Naive thymus-derived CD8-positive, alpha-beta T cell (primary cell): Measurements from ENCODE around the gene CAMTA1. TPM values are rescaled to one million over a fixed set of nuclear protein-coding genes. Genes with fewer than 3 reads are reported as not detected.
"Not testable (repeated sequence)": the region's sequence is repeated elsewhere in the genome, so short reads cannot be mapped to it uniquely, and the experiment has no call there.

Source experiments
- ATAC-seq, 2 donors: fragments of 150-1000 bp; cut with Tn5 transposase in 1 of 2; sonication (Bioruptor Pico), chemical (Tn5 transposase) in 1 of 2; 1 replicate in 1 of 2; 2 replicates in 1 of 2; pipeline ENCODE4 v1.10.0; 2021; ENCODE audit warnings: mild to moderate bottlenecking in 2 of 2, moderate library complexity in 2 of 2
- POLR2A ChIA-PET: fragments of 350-600 bp; sonication (Branson Sonifier 250); formaldehyde crosslinking; loops from one replicate; lab custom pipeline; 2021; ENCODE audit warnings: antibody characterized with exemption; lab: Charles Lee
- DNase-seq, 10 donors: peaks; one replicate each; pipeline versions ENCODE4 v3.0.0 to v3.0.0-alpha.2; 2020 to 2022
- H3K27ac Mint-ChIP-seq, 10 donors: one replicate each; pipeline ENCODE4 v1.8.0; 2020 to 2022; ENCODE audit warnings: mild to moderate bottlenecking in 10 of 10, mixed read lengths in 10 of 10, moderate library complexity in 4 of 10, inconsistent platforms in 1 of 10
- H3K27me3 Mint-ChIP-seq, 5 donors: one replicate each; pipeline ENCODE4 v1.8.0; 2021 to 2022; ENCODE audit warnings: mixed read lengths in 5 of 5
- H3K36me3 Mint-ChIP-seq, 3 donors: one replicate each; pipeline ENCODE4 v1.8.0; 2020 to 2022; ENCODE audit warnings: mixed read lengths in 3 of 3, mild to moderate bottlenecking in 2 of 3, inconsistent platforms in 1 of 3
- H3K4me1 Mint-ChIP-seq, 4 donors: one replicate each; pipeline ENCODE4 v1.8.0; 2021 to 2022; ENCODE audit warnings: mixed read lengths in 4 of 4
- H3K4me3 Mint-ChIP-seq, 10 donors: one replicate each; pipeline ENCODE4 v1.8.0; 2020 to 2022; ENCODE audit warnings: mild to moderate bottlenecking in 10 of 10, mixed read lengths in 10 of 10, moderate library complexity in 6 of 10, inconsistent platforms in 1 of 10
- H3K9me3 Mint-ChIP-seq, 9 donors: one replicate each; pipeline ENCODE4 v1.8.0; 2020 to 2022; ENCODE audit warnings: mixed read lengths in 9 of 9, mild to moderate bottlenecking in 3 of 9, inconsistent platforms in 1 of 9, moderate library complexity in 1 of 9
- polyA plus RNA-seq, 3 donors: library from polyadenylated mRNA; unstranded; fragments of 300-500 nt; fragmentation: Illumina TruSeq; gene quantifications; one replicate each; pipeline ENCODE4 v1.2.3, GENCODE V29; 2021
- total RNA-seq, 8 experiments: library from RNA in 2 of 8; stranded (reverse) in 2 of 8; gene quantifications; one replicate each; pipeline ENCODE4 v1.2.3 and lab custom pipeline; 2021 to 2026

The CAMTA1 gene
- total and polyA plus RNA-seq, 5 experiments from 2014 or later, result 32.6 to 78.3 (median 47.3) TPM

GRCh38 chr1:7409278-7409677 is 624.0 kb downstream of the CAMTA1 start:
- H3K4me3 Mint-ChIP-seq, result no peak overlapping the region
- H3K9me3 Mint-ChIP-seq, result no peaks in the 10 kb centered on the region
- no peaks in the 10 kb centered on the region for H3K36me3 Mint-ChIP-seq
- no peak overlapping the region for H3K27ac Mint-ChIP-seq
- DNase-seq (peak in 1 of 10 donors; percentile 16), ATAC-seq (no peak)
- POLR2A ChIA-PET, result no interaction called here
- no peaks in the 10 kb centered on the region for H3K4me1 Mint-ChIP-seq
- H3K27me3 Mint-ChIP-seq, result peaks cover 0 to 17% (median 7%) of the 10 kb centered on the region in 5 donors

- DNase-seq, result no peak
- ATAC-seq, result no peak
- H3K27me3 Mint-ChIP-seq, result peaks cover 0 to 9% (median 2%) of the 10 kb centered on the region in 5 donors
- H3K36me3 Mint-ChIP-seq, result no peaks in the 10 kb centered on the region
- no peaks in the 10 kb centered on the region for H3K4me1 Mint-ChIP-seq
- H3K9me3 Mint-ChIP-seq, result no peaks in the 10 kb centered on the region
- H3K27ac Mint-ChIP-seq, result no peak overlapping the region
- no peak overlapping the region for H3K4me3 Mint-ChIP-seq
- POLR2A ChIA-PET, result no interaction called here
Measured at GRCh38 chr1:7410156-7410555, 624.9 kb downstream of the CAMTA1 start.

DNA sequence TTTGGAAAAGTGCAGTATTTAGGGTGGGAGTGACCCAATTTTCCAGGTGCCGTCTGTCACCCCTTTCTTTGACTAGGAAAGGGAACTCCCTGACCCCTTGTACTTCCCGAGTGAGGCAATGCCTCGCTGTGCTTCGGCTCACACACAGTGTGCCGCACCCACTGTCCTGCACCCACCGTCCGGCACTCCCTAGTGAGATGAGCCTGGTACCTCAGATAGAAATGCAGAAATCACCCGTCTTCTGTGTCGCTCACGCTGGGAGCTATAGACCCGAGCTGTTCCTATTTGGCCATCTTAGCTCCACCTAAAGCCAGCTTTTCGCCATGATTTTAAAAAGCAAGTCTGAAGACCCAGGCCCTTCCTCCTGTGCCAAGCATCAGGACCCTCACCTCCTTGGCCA is 632.4 kb downstream of the CAMTA1 start:
- H3K4me3 Mint-ChIP-seq, H3K4me1 Mint-ChIP-seq, ATAC-seq, POLR2A ChIA-PET, DNase-seq, H3K27ac Mint-ChIP-seq, H3K36me3 Mint-ChIP-seq: not testable (repeated sequence)
- Mint-ChIP-seq H3K9me3 (peaks cover 0 to 26% (median 15%) of the 10 kb centered on the region in 9 donors), H3K27me3 (peaks cover 0 to 40% (median 26%) of the 10 kb centered on the region in 5 donors)

DNA sequence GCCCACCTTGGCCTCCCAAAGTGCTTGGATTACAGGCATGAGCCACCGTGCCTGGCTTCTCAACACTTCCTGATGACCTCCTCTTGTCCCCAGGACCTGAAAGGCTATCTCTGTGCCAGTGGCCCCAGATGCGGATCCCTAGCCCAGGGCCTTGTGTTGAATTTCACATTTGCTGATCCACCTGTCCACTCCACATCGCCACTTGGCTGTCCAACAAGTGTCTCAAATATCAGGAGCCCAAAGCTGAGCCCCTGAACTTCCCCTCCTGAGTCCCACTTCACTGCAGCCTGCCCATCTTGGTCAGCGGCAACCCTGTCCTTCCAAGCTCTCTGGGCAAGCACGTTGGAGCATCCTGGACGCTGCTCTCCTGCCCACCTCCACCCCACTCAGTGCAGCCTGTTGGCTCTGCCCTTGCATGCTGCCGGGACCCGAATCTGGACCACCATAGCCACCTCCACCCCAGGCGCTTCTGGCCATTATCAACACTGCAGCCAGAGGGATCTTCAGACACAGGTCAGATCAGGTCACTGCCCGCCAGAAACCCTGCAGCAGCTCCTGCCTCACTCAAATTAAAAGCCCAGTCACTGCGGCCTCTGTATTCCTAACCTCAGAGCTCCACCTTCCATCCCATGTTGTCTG is 633.3 kb downstream of the CAMTA1 start:
- H3K36me3 Mint-ChIP-seq, result peaks cover 0 to 6% (median 0%) of the 10 kb centered on the region in 3 donors
- peaks cover 0 to 26% (median 15%) of the 10 kb centered on the region in 9 donors for H3K9me3 Mint-ChIP-seq
- no peaks in the 10 kb centered on the region for H3K4me1 Mint-ChIP-seq
- no peak for ATAC-seq
- POLR2A ChIA-PET, result no interaction called here
- no peak overlapping the region for H3K27ac Mint-ChIP-seq
- H3K4me3 Mint-ChIP-seq, result no peak overlapping the region
- H3K27me3 Mint-ChIP-seq, result peaks cover 0 to 40% (median 26%) of the 10 kb centered on the region in 5 donors
- DNase-seq, result peak in 1 of 10 donors; percentile 9

DNA sequence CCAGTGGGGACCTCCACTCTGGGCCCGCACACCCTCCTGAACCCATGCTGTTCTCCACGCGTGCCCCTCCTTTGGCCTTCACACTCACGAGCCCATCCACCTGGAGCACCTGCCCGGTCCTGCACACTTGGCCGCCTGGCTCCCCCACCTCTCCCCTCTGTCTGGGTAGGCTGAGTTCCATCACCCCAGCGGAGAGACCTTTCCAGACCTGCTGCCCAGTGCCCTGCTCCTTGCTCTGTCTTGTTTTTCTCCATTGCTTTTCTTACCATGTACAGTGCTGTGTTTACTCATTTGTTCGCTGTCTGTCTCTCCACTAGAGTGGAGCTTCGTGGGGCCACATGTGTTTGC is 634.8 kb downstream of the CAMTA1 start:
- no peak overlapping the region for H3K27ac Mint-ChIP-seq
- H3K27me3 Mint-ChIP-seq, result peaks cover 0 to 40% (median 26%) of the 10 kb centered on the region in 5 donors
- DNase-seq (peak in 1 of 10 donors; percentile 11), ATAC-seq (no peak)
- POLR2A ChIA-PET, result no interaction called here
- H3K4me1 Mint-ChIP-seq, result peaks cover 0 to 2% (median 0%) of the 10 kb centered on the region in 4 donors
- H3K36me3 Mint-ChIP-seq, result peaks cover 0 to 6% (median 0%) of the 10 kb centered on the region in 3 donors
- H3K9me3 Mint-ChIP-seq, result peaks cover 0 to 26% (median 15%) of the 10 kb centered on the region in 9 donors
- H3K4me3 Mint-ChIP-seq, result no peak overlapping the region

DNA sequence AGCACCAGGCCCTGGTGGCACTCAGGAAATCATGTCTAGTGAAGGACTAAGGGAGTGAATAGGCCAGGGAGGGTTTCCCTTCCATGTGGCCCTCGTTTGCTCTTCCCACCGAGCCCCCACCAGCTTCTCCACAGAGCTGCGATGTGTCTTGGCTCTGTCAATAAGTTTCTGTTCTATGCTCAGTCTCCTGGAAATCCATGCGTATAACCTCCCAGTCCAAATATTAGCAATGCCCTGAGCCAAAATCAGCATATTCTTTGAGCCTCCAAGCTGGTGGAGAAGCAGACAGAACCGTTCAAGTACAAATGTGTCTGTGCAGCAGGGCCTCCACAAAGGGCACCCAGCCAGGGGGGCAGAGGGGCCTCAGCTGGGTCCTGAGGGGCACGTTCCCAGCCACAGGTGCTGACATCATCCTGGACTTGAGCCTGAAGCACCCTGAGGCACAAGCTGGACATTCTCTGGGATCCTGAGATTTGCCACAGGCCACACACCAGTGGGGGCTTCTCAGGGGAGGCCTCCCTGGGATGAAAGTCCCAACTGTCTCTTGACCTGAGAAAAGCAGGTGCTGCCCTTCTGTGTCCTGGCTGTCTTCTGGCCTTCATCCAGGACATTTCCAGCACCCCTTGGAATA is 635.3 kb downstream of the CAMTA1 start:
- peaks cover 0 to 6% (median 0%) of the 10 kb centered on the region in 3 donors for H3K36me3 Mint-ChIP-seq
- DNase-seq (peak in 2 of 10 donors; percentile 13 to 22), ATAC-seq (no peak)
- no peak overlapping the region for H3K27ac Mint-ChIP-seq
- POLR2A ChIA-PET, result no interaction called here
- H3K27me3 Mint-ChIP-seq, result peaks cover 0 to 40% (median 26%) of the 10 kb centered on the region in 5 donors
- H3K4me1 Mint-ChIP-seq, result peaks cover 0 to 2% (median 0%) of the 10 kb centered on the region in 4 donors
- no peak overlapping the region for H3K4me3 Mint-ChIP-seq
- peaks cover 0 to 26% (median 15%) of the 10 kb centered on the region in 9 donors for H3K9me3 Mint-ChIP-seq

- H3K4me3 Mint-ChIP-seq, result no peak overlapping the region
- H3K4me1 Mint-ChIP-seq, result peaks cover 0 to 2% (median 0%) of the 10 kb centered on the region in 4 donors
- H3K27me3 Mint-ChIP-seq, result peaks cover 0 to 40% (median 26%) of the 10 kb centered on the region in 5 donors
- POLR2A ChIA-PET, result no interaction called here
- DNase-seq (no peak), ATAC-seq (no peak)
- peaks cover 0 to 22% (median 15%) of the 10 kb centered on the region in 9 donors for H3K9me3 Mint-ChIP-seq
- H3K36me3 Mint-ChIP-seq, result peaks cover 0 to 6% (median 0%) of the 10 kb centered on the region in 3 donors
- H3K27ac Mint-ChIP-seq, result peak overlapping the region in 1 of 10 donors; percentile 45
Measured at GRCh38 chr1:7421471-7422075, 636.3 kb downstream of the CAMTA1 start.

- no peak overlapping the region for H3K4me3 Mint-ChIP-seq
- no peak for ATAC-seq
- peak in 1 of 10 donors; percentile 9 for DNase-seq
- H3K27ac Mint-ChIP-seq, result peak overlapping the region in 1 of 10 donors; percentile 45
- peaks cover 0 to 40% (median 26%) of the 10 kb centered on the region in 5 donors for H3K27me3 Mint-ChIP-seq
- POLR2A ChIA-PET, result no interaction called here
- peaks cover 0 to 6% (median 0%) of the 10 kb centered on the region in 3 donors for H3K36me3 Mint-ChIP-seq
- peaks cover 0 to 2% (median 0%) of the 10 kb centered on the region in 4 donors for H3K4me1 Mint-ChIP-seq
- H3K9me3 Mint-ChIP-seq, result peaks cover 0 to 22% (median 15%) of the 10 kb centered on the region in 9 donors
Measured at GRCh38 chr1:7422081-7422480, 636.8 kb downstream of the CAMTA1 start.

- DNase-seq, result peak in 1 of 10 donors; percentile 4
- H3K27me3 Mint-ChIP-seq, result peaks cover 0 to 40% (median 26%) of the 10 kb centered on the region in 5 donors
- no peak for ATAC-seq
- peaks cover 0 to 2% (median 0%) of the 10 kb centered on the region in 4 donors for H3K4me1 Mint-ChIP-seq
- peaks cover 0 to 6% (median 0%) of the 10 kb centered on the region in 3 donors for H3K36me3 Mint-ChIP-seq
- H3K9me3 Mint-ChIP-seq, result peaks cover 0 to 20% (median 14%) of the 10 kb centered on the region in 9 donors
- H3K27ac Mint-ChIP-seq, result no peak overlapping the region
- POLR2A ChIA-PET, result no interaction called here
- no peak overlapping the region for H3K4me3 Mint-ChIP-seq
Measured at GRCh38 chr1:7422561-7422960, 637.3 kb downstream of the CAMTA1 start.

DNA sequence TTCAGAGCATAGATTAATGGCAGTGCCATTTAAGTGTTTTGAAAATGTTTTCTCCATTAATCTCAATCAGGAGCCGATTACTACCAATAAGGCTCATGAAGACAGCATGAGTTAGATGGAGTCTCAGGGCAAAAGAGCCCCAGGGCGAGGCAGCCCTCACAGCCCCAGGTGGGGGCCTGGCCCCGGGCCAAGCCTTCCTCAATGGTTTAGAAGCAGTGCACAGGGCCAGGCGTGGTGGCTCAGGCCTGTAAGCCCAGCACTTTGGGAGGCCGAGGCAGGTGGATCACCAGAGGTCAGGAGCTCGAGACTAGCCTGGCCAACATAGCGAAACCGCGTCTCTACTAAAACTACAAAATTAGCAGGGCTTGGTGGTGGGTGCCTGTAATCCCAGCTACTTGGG is 637.7 kb downstream of the CAMTA1 start:
- ATAC-seq (no peak), DNase-seq (peak in 1 of 10 donors; percentile 50)
- Mint-ChIP-seq H3K27ac (no peak overlapping the region), H3K4me3 (no peak overlapping the region), H3K36me3 (peaks cover 0 to 2% (median 0%) of the 10 kb centered on the region in 3 donors), H3K9me3 (peaks cover 0 to 16% (median 9%) of the 10 kb centered on the region in 9 donors), H3K4me1 (peaks cover 0 to 2% (median 0%) of the 10 kb centered on the region in 4 donors), H3K27me3 (peaks cover 0 to 40% (median 26%) of the 10 kb centered on the region in 5 donors)
- POLR2A ChIA-PET, result no interaction called here

- POLR2A ChIA-PET, result no interaction called here
- Mint-ChIP-seq H3K36me3 (no peaks in the 10 kb centered on the region), H3K27me3 (peaks cover 0 to 29% (median 21%) of the 10 kb centered on the region in 5 donors), H3K4me1 (peaks cover 0 to 2% (median 0%) of the 10 kb centered on the region in 4 donors), H3K4me3 (no peak overlapping the region), H3K9me3 (peaks cover 0 to 6% (median 0%) of the 10 kb centered on the region in 9 donors), H3K27ac (no peak overlapping the region)
- DNase-seq (peak in 1 of 10 donors; percentile 44), ATAC-seq (no peak)
Measured at GRCh38 chr1:7424352-7424890, 639.2 kb downstream of the CAMTA1 start.

- Mint-ChIP-seq H3K4me1 (peaks cover 0 to 2% (median 0%) of the 10 kb centered on the region in 4 donors), H3K36me3 (no peaks in the 10 kb centered on the region), H3K4me3 (no peak overlapping the region), H3K27ac (no peak overlapping the region), H3K27me3 (peaks cover 0 to 21% (median 13%) of the 10 kb centered on the region in 5 donors), H3K9me3 (peaks cover 0 to 3% (median 0%) of the 10 kb centered on the region in 9 donors)
- no peak for ATAC-seq
- peak in 1 of 10 donors; percentile 52 for DNase-seq
- POLR2A ChIA-PET, result no interaction called here
Measured at GRCh38 chr1:7425229-7425628, 640.0 kb downstream of the CAMTA1 start.
